Omental fat pad (tissue), 4 donors: ENCODE data around the gene PRDM16. TPM values are rescaled to one million over a fixed set of nuclear protein-coding genes. Genes with fewer than 3 reads are reported as not detected.

Experiments
- ATAC-seq: fragments of 150-250 bp; one replicate; pipeline ENCODE4 v1.9.1; 2016; ENCODE audit warnings: mild to moderate bottlenecking, moderate library complexity; ENCODE audit not compliant: low FRiP score
- DNase-seq: peaks from one replicate; pipeline ENCODE4 v3.0.0-alpha.2; 2019; ENCODE audit warnings: low spot score
- CTCF ChIP-seq, 3 donors: fragments of 450-650 bp; IDR thresholded peaks; one replicate each; pipeline ENCODE4 v1.5.1; 2016 to 2017; ENCODE audit warnings: antibody characterized with exemption in 3 of 3, mild to moderate bottlenecking in 3 of 3, moderate library complexity in 2 of 3
- total RNA-seq, 4 donors: library from RNA; depleted of rRNA; stranded (reverse); fragments of >200 nt; gene quantifications; one replicate each; pipeline ENCODE4 v1.1.0, GENCODE V29; 2016

The PRDM16 gene
- total RNA-seq, 4 donors from 2014 or later, result 0.19 to 3.8 (median 1.8) TPM

DNA sequence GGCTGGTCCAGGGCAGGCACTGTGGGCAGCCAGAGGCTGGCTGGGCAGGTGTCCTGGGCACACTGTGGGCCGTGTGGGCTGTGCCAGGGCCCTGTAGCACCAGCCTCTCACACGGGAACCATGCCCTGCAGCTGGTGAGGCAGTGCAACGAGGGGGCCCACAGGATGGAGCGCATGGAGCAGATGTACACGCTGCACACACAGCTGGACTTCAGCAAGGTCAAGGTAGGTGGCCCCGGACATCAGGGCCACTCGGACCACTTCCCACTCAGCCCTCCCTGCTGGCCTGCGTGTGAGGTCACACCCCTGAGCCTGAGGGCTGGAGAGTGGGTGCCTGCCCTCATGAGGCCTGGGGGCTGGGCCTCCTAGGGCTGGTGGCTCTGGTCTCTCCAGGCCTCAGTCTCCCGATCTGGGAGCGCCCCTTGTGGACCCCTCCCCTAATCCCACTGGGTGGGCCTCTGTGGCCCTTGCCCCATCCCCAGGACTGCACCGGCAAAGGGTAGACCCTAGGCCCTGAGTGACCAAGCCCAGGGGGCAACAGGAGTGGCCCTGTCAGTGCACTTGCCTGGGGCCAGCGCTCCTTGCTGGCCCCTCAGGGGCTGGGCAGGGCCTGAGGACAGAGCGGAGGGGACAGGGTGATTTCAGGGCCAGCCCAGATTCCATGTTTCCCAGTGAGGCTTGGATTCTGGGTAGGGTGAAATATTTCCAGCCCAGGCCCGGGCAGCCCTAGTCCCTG lies 407.0 kb downstream of the PRDM16 start:
- no peak for TF ChIP-seq CTCF (IDR thresholded peaks at IDR 0.05)
- ATAC-seq, result no peak
- DNase-seq, result no peak

DNA sequence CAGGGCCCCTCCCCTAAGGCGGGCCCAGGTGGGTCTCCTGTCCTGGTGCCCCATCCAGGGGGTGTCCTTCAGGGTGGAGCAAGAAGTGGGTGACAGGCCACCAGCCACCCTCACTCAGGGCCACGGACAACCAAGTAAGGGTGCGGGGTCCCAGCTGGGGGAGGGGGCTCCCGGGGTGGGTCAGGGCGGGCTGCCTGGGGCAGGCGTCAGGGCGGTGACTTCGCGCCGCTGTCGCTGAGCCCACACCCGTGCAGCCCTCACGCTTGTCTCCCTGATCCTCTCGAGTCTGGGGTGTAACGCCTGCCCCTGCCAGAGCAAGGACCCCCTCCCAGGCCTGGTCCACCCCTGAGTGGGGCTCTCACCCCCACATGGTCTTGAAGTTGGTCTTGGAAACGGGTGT lies 407.7 kb downstream of the PRDM16 start:
- ATAC-seq (no peak), DNase-seq (no peak)
- no peak for TF ChIP-seq CTCF (IDR thresholded peaks at IDR 0.05)

- ATAC-seq (no peak), DNase-seq (no peak)
- TF ChIP-seq CTCF (IDR thresholded peaks at IDR 0.05), result no peak
Observed at GRCh38 chr1:3477241-3477995, 408.4 kb downstream of the PRDM16 start.

DNA sequence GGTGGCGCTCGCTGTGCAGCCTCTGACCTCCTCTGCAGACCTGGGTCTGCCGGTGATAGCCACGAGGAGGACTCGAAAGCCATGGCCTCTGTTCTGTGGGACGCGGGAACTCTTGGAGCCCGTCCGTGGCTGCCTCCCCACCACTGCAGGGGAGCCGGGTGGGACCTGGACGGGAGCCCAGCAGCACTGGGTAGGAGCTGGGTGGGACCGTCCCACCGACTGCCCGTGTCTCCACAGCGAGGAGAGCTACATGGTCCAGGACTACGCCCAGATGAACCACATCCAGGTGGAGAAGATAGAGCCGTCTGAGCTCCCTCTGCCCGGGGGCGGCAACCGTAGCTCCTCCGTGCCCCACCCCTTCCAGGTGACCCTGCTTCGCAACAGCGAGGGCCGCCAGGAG lies 409.2 kb downstream of the PRDM16 start:
- ATAC-seq (no peak), DNase-seq (no peak)
- no peak for TF ChIP-seq CTCF (IDR thresholded peaks at IDR 0.05)

- DNase-seq (no peak), ATAC-seq (no peak)
- no peak for TF ChIP-seq CTCF (IDR thresholded peaks at IDR 0.05)
Observed at GRCh38 chr1:3479511-3480368, 410.7 kb downstream of the PRDM16 start.

GRCh38 chr1:3480369-3480719 lies 411.3 kb downstream of the PRDM16 start:
- DNase-seq, result no peak
- no peak for ATAC-seq
- TF ChIP-seq CTCF (IDR thresholded peaks at IDR 0.05), result no peak
